ENCODE measurements around the gene TMUB1. TPM values are rescaled to one million over a fixed set of nuclear protein-coding genes. Genes with fewer than 3 reads are reported as not detected.

The TMUB1 gene
- total RNA-seq, 3 donors from 2014 or later: 32.1 to 36.1 (median 35.0) TPM

- no peak for TF ChIP-seq POLR2A (IDR thresholded peaks at IDR 0.05)
- no peak for TF ChIP-seq POLR2AphosphoS5 (IDR thresholded peaks at IDR 0.05)
- TF ChIP-seq CTCF (IDR thresholded peaks at IDR 0.05): no peak
- intact Hi-C loops (cut with DNase I; ENCODE audit: low total_unique reads): no loop called here
- no peak for DNase-seq (ENCODE audit: low spot score in 2 of 2)
- Histone ChIP-seq H3K27me3 (no peaks in the 10 kb centered on the region), H3K4me3 (no peak overlapping the region), H3K9me3 (no peaks in the 10 kb centered on the region), H3K36me3 (peaks cover 16% of the 10 kb centered on the region), H3K4me1 (peaks cover 12 to 20% of the 10 kb centered on the region in 2 donors), H3K27ac (peak overlapping the region in 1 of 2 donors; percentile 89)
Measured at GRCh38 chr7:151064993-151065392, 18.3 kb downstream of the TMUB1 start.

- no peaks in the 10 kb centered on the region for H3K9me3 ChIP-seq
- peak overlapping the region; percentile 81 to 89 for H3K27ac ChIP-seq
- no peak for DNase-seq (ENCODE audit: low spot score in 2 of 2)
- peaks cover 12 to 20% of the 10 kb centered on the region in 2 donors for H3K4me1 ChIP-seq
- no peak for TF ChIP-seq POLR2A (IDR thresholded peaks at IDR 0.05)
- intact Hi-C loops (cut with DNase I; ENCODE audit: low total_unique reads): no loop called here
- no peaks in the 10 kb centered on the region for H3K27me3 ChIP-seq
- H3K36me3 ChIP-seq: peaks cover 12% of the 10 kb centered on the region
- no peak overlapping the region for H3K4me3 ChIP-seq
Measured at GRCh38 chr7:151064454-151064853, 18.8 kb downstream of the TMUB1 start.

- Histone ChIP-seq H3K36me3 (peaks cover 9% of the 10 kb centered on the region), H3K27ac (peak overlapping the region; percentile 81 to 89), H3K9me3 (no peaks in the 10 kb centered on the region), H3K27me3 (no peaks in the 10 kb centered on the region), H3K4me1 (peaks cover 16 to 20% of the 10 kb centered on the region in 2 donors), H3K4me3 (peak overlapping the region; percentile 29 to 64 (median 40))
- TF ChIP-seq POLR2A (IDR thresholded peaks at IDR 0.05): no peak
- TF ChIP-seq POLR2AphosphoS5 (IDR thresholded peaks at IDR 0.05): peak in 1 of 3 donors; percentile 36
- TF ChIP-seq CTCF (IDR thresholded peaks at IDR 0.05): no peak
- no peak for DNase-seq (ENCODE audit: low spot score in 2 of 2)
- intact Hi-C loops (cut with DNase I; ENCODE audit: low total_unique reads): no loop called here
Measured at GRCh38 chr7:151063212-151063561, 20.1 kb downstream of the TMUB1 start.

DNA sequence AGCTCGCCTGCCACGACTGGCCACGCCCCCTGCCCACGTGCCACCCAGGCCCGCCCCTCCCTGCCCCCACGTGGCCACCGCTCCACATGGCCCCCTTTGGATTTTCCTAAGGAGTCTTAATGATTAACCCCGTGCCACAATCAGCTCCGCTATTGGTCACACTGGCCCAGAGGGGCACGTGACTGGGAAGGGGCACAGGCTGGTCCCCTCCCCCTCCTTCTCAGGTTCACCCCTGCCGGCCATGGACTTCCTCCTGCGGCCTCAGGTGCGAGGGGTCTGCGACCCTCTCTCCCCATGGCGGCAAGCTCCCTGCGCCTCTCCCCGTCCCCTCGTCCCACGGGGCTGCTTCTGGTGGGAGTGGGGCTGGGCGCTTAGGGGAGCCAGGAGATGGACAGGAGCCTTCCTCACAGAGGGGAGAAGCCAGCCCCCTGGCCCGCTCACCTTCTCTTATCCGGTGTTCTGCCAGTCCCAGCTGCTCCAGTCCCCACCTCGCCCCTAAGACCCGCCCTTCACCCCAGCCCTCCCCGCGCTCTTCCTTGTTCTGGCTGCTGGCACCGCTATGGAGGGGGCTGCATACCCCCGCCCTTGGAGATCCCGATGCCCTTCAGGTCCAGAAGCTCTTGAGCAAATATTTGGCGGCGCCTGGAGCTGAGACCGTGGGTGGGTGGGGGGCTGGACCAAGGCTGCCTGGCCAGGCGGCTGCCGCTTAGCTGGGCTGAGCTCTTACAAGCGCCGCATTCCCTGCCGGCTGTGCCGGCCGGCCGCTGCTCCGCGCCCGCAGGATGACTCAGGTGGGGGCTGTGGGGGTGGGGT lies 20.7 kb downstream of the TMUB1 start:
- intact Hi-C loops (cut with DNase I; ENCODE audit: low total_unique reads): no loop called here
- DNase-seq (ENCODE audit: low spot score in 2 of 2): no peak

GRCh38 chr7:151062111-151062398 lies 21.2 kb downstream of the TMUB1 start:
- H3K27ac ChIP-seq: peak overlapping the region; percentile 81 to 89
- peak overlapping the region in 2 of 3 donors; percentile 40 to 64 for H3K4me3 ChIP-seq
- H3K27me3 ChIP-seq: no peaks in the 10 kb centered on the region
- H3K4me1 ChIP-seq: peaks cover 20% of the 10 kb centered on the region in 2 donors
- H3K36me3 ChIP-seq: no peaks in the 10 kb centered on the region
- TF ChIP-seq POLR2A (IDR thresholded peaks at IDR 0.05) (no peak), POLR2AphosphoS5 (IDR thresholded peaks at IDR 0.05) (no peak), CTCF (IDR thresholded peaks at IDR 0.05) (no peak)
- intact Hi-C loops (cut with DNase I; ENCODE audit: low total_unique reads): no loop called here
- DNase-seq (ENCODE audit: low spot score in 2 of 2): no peak
- no peaks in the 10 kb centered on the region for H3K9me3 ChIP-seq

More for the DNA sequence above, 20.7 kb downstream of the TMUB1 start:
- no peaks in the 10 kb centered on the region for H3K27me3 ChIP-seq
- H3K27ac ChIP-seq: peak overlapping the region; percentile 81 to 89
- H3K4me3 ChIP-seq: peak overlapping the region; percentile 29 to 64 (median 40)
- H3K36me3 ChIP-seq: peaks cover 3% of the 10 kb centered on the region
- no peaks in the 10 kb centered on the region for H3K9me3 ChIP-seq
- no peak for TF ChIP-seq CTCF (IDR thresholded peaks at IDR 0.05)
- no peak for TF ChIP-seq POLR2AphosphoS5 (IDR thresholded peaks at IDR 0.05)
- no peak for TF ChIP-seq POLR2A (IDR thresholded peaks at IDR 0.05)
- peaks cover 16 to 20% of the 10 kb centered on the region in 2 donors for H3K4me1 ChIP-seq
